WTC11 (cell line): ENCODE results near the gene UQCR11. TPM values are rescaled to one million over a fixed set of nuclear protein-coding genes. Genes with fewer than 3 reads are reported as not detected.
A peak's percentile ranks its signal among the peaks of the same experiment; 100 is the strongest.

Source experiments
- ATF1 ChIP-seq: sonication (generic); formaldehyde crosslinking; IDR thresholded peaks from 2 replicates; pipeline ENCODE4 v1.8.1; 2023; ENCODE audit warnings: mild to moderate bottlenecking, moderate library complexity, missing genetic modification reagents
- ATF3 ChIP-seq: sonication (generic); formaldehyde crosslinking; conservative IDR thresholded peaks from 2 replicates; pipeline ENCODE4 v1.8.1; 2022; ENCODE audit warnings: mild to moderate bottlenecking, missing genetic modification reagents
- ATF6 ChIP-seq: sonication (generic); formaldehyde crosslinking; IDR thresholded peaks from 2 replicates; pipeline ENCODE4 v1.8.1; 2023; ENCODE audit warnings: mild to moderate bottlenecking, missing genetic modification reagents
- CREB1 ChIP-seq: sonication (generic); formaldehyde crosslinking; IDR thresholded peaks from 2 replicates; pipeline ENCODE4 v1.8.0; 2023; ENCODE audit warnings: mild to moderate bottlenecking, missing genetic modification reagents
- CTCF ChIP-seq: fragments of 200-600 bp; IDR thresholded peaks from 2 replicates; pipeline ENCODE4 v1.8.0; 2022; ENCODE audit warnings: antibody characterized with exemption
- E2F1 ChIP-seq: sonication (generic); formaldehyde crosslinking; IDR thresholded peaks from 2 replicates; pipeline ENCODE4 v1.8.0; 2022; ENCODE audit warnings: mild to moderate bottlenecking, missing genetic modification reagents
- E2F5 ChIP-seq: sonication (generic); formaldehyde crosslinking; IDR thresholded peaks from 2 replicates; pipeline ENCODE4 v1.8.1; 2022; ENCODE audit warnings: mild to moderate bottlenecking, moderate library complexity, missing genetic modification reagents
- EMX1 ChIP-seq: fragments of 250-450 bp; sonication (Bioruptor Pico); IDR thresholded peaks from 2 replicates; pipeline ENCODE4 v1.8.0; 2021; ENCODE audit warnings: mild to moderate bottlenecking
- FOXJ3 ChIP-seq: sonication (generic); formaldehyde crosslinking; IDR thresholded peaks from 2 replicates; pipeline ENCODE4 v1.9.0; 2021; ENCODE audit warnings: missing genetic modification reagents, mild to moderate bottlenecking, borderline replicate concordance
- FOXP4 ChIP-seq: sonication (generic); formaldehyde crosslinking; IDR thresholded peaks from 2 replicates; pipeline ENCODE4 v1.8.0; 2022; ENCODE audit warnings: mild to moderate bottlenecking, missing genetic modification reagents
- GTF2I ChIP-seq: fragments of 250-450 bp; sonication (Bioruptor Pico); conservative IDR thresholded peaks from 2 replicates; pipeline ENCODE4 v1.4.0; 2021; ENCODE audit warnings: mild to moderate bottlenecking
- HMGA2 ChIP-seq: fragments of 250-450 bp; sonication (Bioruptor Pico); IDR thresholded peaks from 2 replicates; pipeline ENCODE4 v1.4.0; 2021; ENCODE audit warnings: mild to moderate bottlenecking, moderate library complexity
- JAZF1 ChIP-seq: fragments of 250-450 bp; sonication (Bioruptor Pico); IDR thresholded peaks from 2 replicates; pipeline ENCODE4 v1.9.0; 2021; ENCODE audit warnings: moderate library complexity, mild to moderate bottlenecking, inconsistent platforms
- KAT7 ChIP-seq: sonication (generic); formaldehyde crosslinking; IDR thresholded peaks from 2 replicates; pipeline ENCODE4 v1.8.1; 2023; ENCODE audit warnings: missing genetic modification reagents, mild to moderate bottlenecking, borderline replicate concordance
- MAX ChIP-seq: sonication (generic); formaldehyde crosslinking; IDR thresholded peaks from 2 replicates; pipeline ENCODE4 v1.8.0; 2022; ENCODE audit warnings: mild to moderate bottlenecking, missing genetic modification reagents
- NFATC4 ChIP-seq: fragments of 250-450 bp; sonication (Bioruptor Pico); IDR thresholded peaks from 2 replicates; pipeline ENCODE4 v1.9.0; 2021; ENCODE audit warnings: mild to moderate bottlenecking
- NR2C2 ChIP-seq: sonication (generic); formaldehyde crosslinking; IDR thresholded peaks from 2 replicates; pipeline ENCODE4 v1.8.0; 2022; ENCODE audit warnings: mild to moderate bottlenecking, missing genetic modification reagents
- NR3C1 ChIP-seq: sonication (generic); formaldehyde crosslinking; conservative IDR thresholded peaks from 2 replicates; pipeline ENCODE4 v1.8.1; 2023; ENCODE audit warnings: low read depth, mild to moderate bottlenecking, missing genetic modification reagents
- OVOL2 ChIP-seq: fragments of 250-450 bp; sonication (Bioruptor Pico); IDR thresholded peaks from 2 replicates; pipeline ENCODE4 v1.9.0; 2021; ENCODE audit warnings: mild to moderate bottlenecking, borderline replicate concordance
- PREB ChIP-seq: sonication (generic); formaldehyde crosslinking; IDR thresholded peaks from 2 replicates; pipeline ENCODE4 v1.8.1; 2022; ENCODE audit warnings: mild to moderate bottlenecking, missing genetic modification reagents, moderate library complexity, borderline replicate concordance
- RORB ChIP-seq: fragments of 250-450 bp; sonication (Bioruptor Pico); IDR thresholded peaks from 2 replicates; pipeline ENCODE4 v1.9.0; 2021; ENCODE audit warnings: mild to moderate bottlenecking
- SP1 ChIP-seq: sonication (generic); formaldehyde crosslinking; conservative IDR thresholded peaks from 2 replicates; pipeline ENCODE4 v1.8.1; 2022; ENCODE audit warnings: missing genetic modification reagents
- TCF7 ChIP-seq: sonication (generic); formaldehyde crosslinking; IDR thresholded peaks from 2 replicates; pipeline ENCODE4 v1.8.0; 2022; ENCODE audit warnings: mild to moderate bottlenecking, low read depth, missing genetic modification reagents, moderate library complexity
- TEAD1 ChIP-seq: sonication (generic); formaldehyde crosslinking; IDR thresholded peaks from 2 replicates; pipeline ENCODE4 v1.8.0; 2022; ENCODE audit warnings: mild to moderate bottlenecking, missing genetic modification reagents
- ZNF138 ChIP-seq: sonication (generic); formaldehyde crosslinking; conservative IDR thresholded peaks from 2 replicates; pipeline ENCODE4 v1.8.1; 2022; ENCODE audit warnings: mild to moderate bottlenecking, moderate library complexity, missing genetic modification reagents
- ZNF232 ChIP-seq: sonication (generic); formaldehyde crosslinking; IDR thresholded peaks from 2 replicates; pipeline ENCODE4 v1.8.0; 2022; ENCODE audit warnings: mild to moderate bottlenecking, missing genetic modification reagents
- ZNF263 ChIP-seq: sonication (generic); formaldehyde crosslinking; IDR thresholded peaks from 2 replicates; pipeline ENCODE4 v1.8.1; 2022; ENCODE audit warnings: low read depth, mild to moderate bottlenecking, moderate library complexity, missing genetic modification reagents
- ZNF416 ChIP-seq: fragments of 250-450 bp; sonication (Bioruptor Pico); IDR thresholded peaks from 2 replicates; pipeline ENCODE4 v1.9.0; 2021; ENCODE audit warnings: mild to moderate bottlenecking, inconsistent platforms
- total RNA-seq: library from RNA; stranded (reverse); gene quantifications from 3 replicates; pipeline ENCODE4 v1.2.3, GENCODE V29; 2021

Gene UQCR11
- total RNA-seq, 1 experiment from 2014 or later, result 198 TPM

GRCh38 chr19:1568320-1569019 is 36.8 kb downstream of the UQCR11 start, which contains the start of gene MEX3D (continued):
- peak; percentile 70; the same call in 1 of the 2 replicates for TF ChIP-seq NR2C2 (CRISPR knock-in tag)
- TF ChIP-seq ZNF138 (CRISPR knock-in tag), result peak; percentile 63; the same call in 1 of the 2 replicates
- peak; percentile 95 for TF ChIP-seq CREB1 (CRISPR knock-in tag)
- no peak for TF ChIP-seq OVOL2 (CRISPR knock-in tag)
- no peak for TF ChIP-seq JAZF1
- no peak for TF ChIP-seq CTCF
- TF ChIP-seq GTF2I, result no peak
- no peak for TF ChIP-seq RORB (CRISPR knock-in tag)
- TF ChIP-seq TCF7 (CRISPR knock-in tag), result peak; percentile 95
- peak; percentile 97 for TF ChIP-seq E2F5 (CRISPR knock-in tag)
- TF ChIP-seq EMX1 (CRISPR knock-in tag), result no peak
- TF ChIP-seq FOXJ3, result peak; percentile 61; the same call in 1 of the 2 replicates
- TF ChIP-seq NFATC4, result no peak
- TF ChIP-seq HMGA2 (CRISPR knock-in tag), result no peak
- peak; percentile 99 for TF ChIP-seq FOXP4 (CRISPR knock-in tag)
- peak; percentile 90 for TF ChIP-seq ATF1
- TF ChIP-seq ZNF416 (CRISPR knock-in tag), result no peak
- peak; percentile 98 for TF ChIP-seq TEAD1 (CRISPR knock-in tag)
- TF ChIP-seq KAT7, result 0 out of 2 replicates have a peak, but pooled peaks have one; percentile 74
- TF ChIP-seq ZNF232 (CRISPR knock-in tag), result peak; percentile 97
- TF ChIP-seq NR3C1 (CRISPR knock-in tag), result no peak
- 0 out of 2 replicates have a peak, but pooled peaks have one; percentile 35 for TF ChIP-seq ATF3 (CRISPR knock-in tag)
- peak; percentile 63; the same call in 1 of the 2 replicates for TF ChIP-seq ZNF263 (CRISPR knock-in tag)
- TF ChIP-seq SP1, result peak; percentile 92
- peak; percentile 72; the same call in 1 of the 2 replicates for TF ChIP-seq PREB (CRISPR knock-in tag)
- TF ChIP-seq MAX (CRISPR knock-in tag), result peak; percentile 99
- peak; percentile 94 for TF ChIP-seq E2F1 (CRISPR knock-in tag)
- TF ChIP-seq ATF6, result peak; percentile 55; the same call in 1 of the 2 replicates
